ENCODE measurements around the gene B4GALT5.

B4GALT5 gene

GRCh38 chr20:49656304-49656703, 57.4 kb downstream of the B4GALT5 start:
- no peak for TF ChIP-seq CTCF (conservative IDR thresholded peaks at IDR 0.05; ENCODE audit: low read depth, low read length)
- no peak overlapping the region for H3K4me3 ChIP-seq (ENCODE audit: low read length)
- no peak for DNase-seq (ENCODE audit: low read depth)

- no peak for DNase-seq (ENCODE audit: low read depth)
- TF ChIP-seq CTCF (conservative IDR thresholded peaks at IDR 0.05; ENCODE audit: low read depth, low read length): no peak
- H3K4me3 ChIP-seq (ENCODE audit: low read length): no peak overlapping the region
These were observed 59.7 kb downstream of the B4GALT5 start for GRCh38 chr20:49653925-49654434.

GRCh38 chr20:49649672-49650071, 64.0 kb downstream of the B4GALT5 start:
- no peak overlapping the region for H3K4me3 ChIP-seq (ENCODE audit: low read length)
- no peak for TF ChIP-seq CTCF (conservative IDR thresholded peaks at IDR 0.05; ENCODE audit: low read depth, low read length)
- DNase-seq (ENCODE audit: low read depth): no peak

GRCh38 chr20:49647550-49647949, 66.1 kb downstream of the B4GALT5 start:
- no peak for DNase-seq (ENCODE audit: low read depth)
- H3K4me3 ChIP-seq (ENCODE audit: low read length): no peak overlapping the region
- no peak for TF ChIP-seq CTCF (conservative IDR thresholded peaks at IDR 0.05; ENCODE audit: low read depth, low read length)

- DNase-seq (ENCODE audit: low read depth): no peak
- no peak overlapping the region for H3K4me3 ChIP-seq (ENCODE audit: low read length)
- TF ChIP-seq CTCF (conservative IDR thresholded peaks at IDR 0.05; ENCODE audit: low read depth, low read length): no peak
These were observed 67.2 kb downstream of the B4GALT5 start for GRCh38 chr20:49646528-49646927.

GRCh38 chr20:49646126-49646525, 67.6 kb downstream of the B4GALT5 start:
- TF ChIP-seq CTCF (conservative IDR thresholded peaks at IDR 0.05; ENCODE audit: low read depth, low read length): no peak
- no peak overlapping the region for H3K4me3 ChIP-seq (ENCODE audit: low read length)
- no peak for DNase-seq (ENCODE audit: low read depth)

- no peak for TF ChIP-seq CTCF (conservative IDR thresholded peaks at IDR 0.05; ENCODE audit: low read depth, low read length)
- no peak for DNase-seq (ENCODE audit: low read depth)
- no peak overlapping the region for H3K4me3 ChIP-seq (ENCODE audit: low read length)
These were observed 68.6 kb downstream of the B4GALT5 start for GRCh38 chr20:49644980-49645565.
